ENCODE results near the gene CABS1. TPM values are rescaled to one million over a fixed set of nuclear protein-coding genes. Genes with fewer than 3 reads are reported as not detected.

CABS1 gene
- total RNA-seq, 2 donors from 2014 or later: 2.8 to 6.3 TPM

- H3K36me3 ChIP-seq (ENCODE audit: control insufficient read depth, insufficient read depth, low read length): no peaks in the 10 kb centered on the region
- no peaks in the 10 kb centered on the region for H3K27me3 ChIP-seq (ENCODE audit: control insufficient read depth, insufficient read depth, low read length, poor library complexity, severe bottlenecking)
- no peak within 1 kb of the TSS for H3K9ac ChIP-seq (ENCODE audit: extremely low read depth, low read length, poor library complexity, severe bottlenecking)
- no peak within 1 kb of the TSS for H3K27ac ChIP-seq (ENCODE audit: low read depth, low read length)
- no peaks in the 10 kb centered on the region for H3K4me1 ChIP-seq (ENCODE audit: control insufficient read depth, insufficient read depth, low read length)
- no peak for DNase-seq
- Mint-ChIP-seq H3K27ac (no peak within 1 kb of the TSS), H3K4me3 (no peak within 1 kb of the TSS), H3K4me1 (no peaks in the 10 kb centered on the region), H3K27me3 (ENCODE audit: insufficient read depth) (no peaks in the 10 kb centered on the region), H3K9me3 (no peaks in the 10 kb centered on the region), H3K36me3 (ENCODE audit: low read depth) (no peaks in the 10 kb centered on the region)
- no peak for TF ChIP-seq CTCF (conservative IDR thresholded peaks at IDR 0.05)
- no peaks in the 10 kb centered on the region for H3K9me3 ChIP-seq (ENCODE audit: control insufficient read depth, low read length)
- WGBS, 2 experiments (ENCODE audit: insufficient coverage in 1 of 2, insufficient read length in 1 of 2): 93 to 100% methylated on average over 4 to 5 of the region's 5 CpGs
- H3K4me3 ChIP-seq (ENCODE audit: low read length): no peak within 1 kb of the TSS
Measured at GRCh38 chr4:70382691-70383181, 48.0 kb downstream of the CABS1 start, which contains the start of gene SMR3B. SMR3B (plus strand) TSS chr4:70383131; CDS start chr4:70384511, 1,380 bp downstream.

Other genes with a start within 250 kb of the CABS1 start
- gene PRR27, start 180.7 kb upstream of the CABS1 start, total RNA-seq: not detected
- not detected for gene ODAM, start 139.3 kb upstream of the CABS1 start, total RNA-seq
- not detected for gene FDCSP, start 108.9 kb upstream of the CABS1 start, total RNA-seq
- not detected for gene CSN3, start 92.4 kb upstream of the CABS1 start, total RNA-seq
- gene SMR3A, start 25.8 kb downstream of the CABS1 start, total RNA-seq: not detected
- gene SMR3B, start 48.1 kb downstream of the CABS1 start, total RNA-seq: not detected
- not detected for gene OPRPN, start 63.0 kb downstream of the CABS1 start, total RNA-seq
- not detected for gene MUC7, start 137.2 kb downstream of the CABS1 start, total RNA-seq
- gene AMTN, start 183.6 kb downstream of the CABS1 start, total RNA-seq: not detected